ENCODE measurements around the gene BCL6.

- TF ChIP-seq, protein P1, sequence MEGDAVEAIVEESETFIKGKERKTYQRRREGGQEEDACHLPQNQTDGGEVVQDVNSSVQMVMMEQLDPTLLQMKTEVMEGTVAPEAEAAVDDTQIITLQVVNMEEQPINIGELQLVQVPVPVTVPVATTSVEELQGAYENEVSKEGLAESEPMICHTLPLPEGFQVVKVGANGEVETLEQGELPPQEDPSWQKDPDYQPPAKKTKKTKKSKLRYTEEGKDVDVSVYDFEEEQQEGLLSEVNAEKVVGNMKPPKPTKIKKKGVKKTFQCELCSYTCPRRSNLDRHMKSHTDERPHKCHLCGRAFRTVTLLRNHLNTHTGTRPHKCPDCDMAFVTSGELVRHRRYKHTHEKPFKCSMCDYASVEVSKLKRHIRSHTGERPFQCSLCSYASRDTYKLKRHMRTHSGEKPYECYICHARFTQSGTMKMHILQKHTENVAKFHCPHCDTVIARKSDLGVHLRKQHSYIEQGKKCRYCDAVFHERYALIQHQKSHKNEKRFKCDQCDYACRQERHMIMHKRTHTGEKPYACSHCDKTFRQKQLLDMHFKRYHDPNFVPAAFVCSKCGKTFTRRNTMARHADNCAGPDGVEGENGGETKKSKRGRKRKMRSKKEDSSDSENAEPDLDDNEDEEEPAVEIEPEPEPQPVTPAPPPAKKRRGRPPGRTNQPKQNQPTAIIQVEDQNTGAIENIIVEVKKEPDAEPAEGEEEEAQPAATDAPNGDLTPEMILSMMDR (IDR thresholded peaks at IDR 0.05): no peak
- no peak for TF ChIP-seq POLR2A (IDR thresholded peaks at IDR 0.05)
Observed at GRCh38 chr3:187744169-187745151, 808 bp downstream of the BCL6 start.

All from uterus (tissue), 2 donors.